PC-3 (cell line): ENCODE data around the gene NOC2L. TPM values are rescaled to one million over a fixed set of nuclear protein-coding genes. Genes with fewer than 3 reads are reported as not detected.
A peak's percentile ranks its signal among the peaks of the same experiment; 100 is the strongest.

ENCODE experiments used
- ATAC-seq: fragments of 200-7000 bp; cut with Tn5 transposase; 2 replicates; pipeline ENCODE4 v1.9.1; 2020; ENCODE audit warnings: mild to moderate bottlenecking, moderate library complexity
- BruUV-seq: library from RNA; stranded (reverse); fragments of 400-500 nt; replicated peaks from 2 replicates; lab custom pipeline; 2021; lab: Mats Ljungman, UMichigan
- CTCF ChIA-PET: fragments of 300-600 bp; sonication (Branson Sonifier 250); formaldehyde crosslinking; loops from one replicate; lab custom pipeline; 2022; ENCODE audit warnings: antibody characterized with exemption; lab: Charles Lee
- POLR2A ChIA-PET: fragments of 300-600 bp; sonication (Branson Sonifier 250); formaldehyde crosslinking; loops from one replicate; lab custom pipeline; 2022; ENCODE audit warnings: antibody characterized with exemption; ENCODE audit not compliant: unreplicated experiment; lab: Charles Lee
- DNase-seq: peaks from one replicate; pipeline ENCODE4 v3.0.0-alpha.2; 2015
- H2AFZ ChIP-seq: fragments of 300-600 bp; sonication (generic); 2 replicates; pipeline ENCODE4 v1.6.0; 2016; ENCODE audit warnings: antibody characterized with exemption, low read length
- H3F3A ChIP-seq: fragments of 300-600 bp; sonication (generic); one replicate; pipeline ENCODE4 v1.6.0; 2017; ENCODE audit warnings: antibody characterized with exemption, low read length, control low read depth, mild to moderate bottlenecking; ENCODE audit not compliant: unreplicated experiment
- H3K27ac ChIP-seq: fragments of 300-600 bp; sonication (generic); 2 replicates; pipeline ENCODE4 v1.5.1; 2016; ENCODE audit warnings: mild to moderate bottlenecking, low read length
- H3K27me3 ChIP-seq: fragments of 300-600 bp; sonication (generic); 2 replicates; pipeline ENCODE4 v1.6.1; 2016; ENCODE audit warnings: low read length, mixed read lengths
- H3K36me3 ChIP-seq: fragments of 300-600 bp; sonication (generic); 2 replicates; pipeline ENCODE4 v1.6.1; 2016; ENCODE audit warnings: low read depth, mixed run types, low read length, mixed read lengths
- H3K4me1 ChIP-seq: fragments of 300-600 bp; sonication (generic); 2 replicates; pipeline ENCODE4 v1.5.1; 2016; ENCODE audit warnings: low read length; ENCODE audit not compliant: insufficient read depth
- H3K4me2 ChIP-seq: fragments of 300-600 bp; sonication (generic); 2 replicates; pipeline ENCODE4 v1.6.0; 2016; ENCODE audit warnings: low read length
- H3K4me3 ChIP-seq: fragments of 300-600 bp; sonication (generic); 2 replicates; pipeline ENCODE4 v1.5.1; 2016; ENCODE audit warnings: mild to moderate bottlenecking, low read length, mixed read lengths
- H3K79me2 ChIP-seq: fragments of 300-600 bp; sonication (generic); 2 replicates; pipeline ENCODE4 v1.6.1; 2017; ENCODE audit warnings: low read length, mixed read lengths
- H3K9ac ChIP-seq: fragments of 300-600 bp; sonication (generic); 2 replicates; pipeline ENCODE4 v1.6.0; 2016; ENCODE audit warnings: mild to moderate bottlenecking, low read length
- H3K9me2 ChIP-seq: fragments of 300-600 bp; sonication (generic); replicated peaks from 2 replicates; pipeline ENCODE4 v1.6.1; 2016; ENCODE audit warnings: mixed run types, low read length, mixed read lengths
- H3K9me3 ChIP-seq: fragments of 300-600 bp; sonication (generic); 2 replicates; pipeline ENCODE4 v1.6.1; 2016; ENCODE audit warnings: low read length, mixed read lengths
- H4K20me1 ChIP-seq: fragments of 300-600 bp; sonication (generic); 2 replicates; pipeline ENCODE4 v1.6.1; 2016; ENCODE audit warnings: low read length, mixed read lengths
- EZH2 ChIP-seq: fragments of 300-600 bp; sonication (generic); IDR thresholded peaks from one replicate; pipeline ENCODE4 v1.6.1; 2017; ENCODE audit warnings: antibody characterized with exemption, mild to moderate bottlenecking, low read length; ENCODE audit not compliant: unreplicated experiment
- EZH2phosphoT487 ChIP-seq: fragments of 300-600 bp; sonication (generic); IDR thresholded peaks from 2 replicates; pipeline ENCODE4 v1.6.1; 2018; ENCODE audit warnings: mild to moderate bottlenecking, antibody characterized with exemption, low read length, borderline replicate concordance
- intact Hi-C: fragments of 100-400 bp; cut with micrococcal nuclease; formaldehyde crosslinking; loops from 2 replicates; pipeline ENCODE4 v1.9.0; 2023
- total RNA-seq: library from RNA; depleted of rRNA; stranded (reverse); fragments of >200 nt; gene quantifications from 2 replicates; pipeline ENCODE4 v1.2.3, GENCODE V29; 2014

Gene NOC2L
- total RNA-seq, 1 experiment from 2014 or later: 262 TPM

DNA sequence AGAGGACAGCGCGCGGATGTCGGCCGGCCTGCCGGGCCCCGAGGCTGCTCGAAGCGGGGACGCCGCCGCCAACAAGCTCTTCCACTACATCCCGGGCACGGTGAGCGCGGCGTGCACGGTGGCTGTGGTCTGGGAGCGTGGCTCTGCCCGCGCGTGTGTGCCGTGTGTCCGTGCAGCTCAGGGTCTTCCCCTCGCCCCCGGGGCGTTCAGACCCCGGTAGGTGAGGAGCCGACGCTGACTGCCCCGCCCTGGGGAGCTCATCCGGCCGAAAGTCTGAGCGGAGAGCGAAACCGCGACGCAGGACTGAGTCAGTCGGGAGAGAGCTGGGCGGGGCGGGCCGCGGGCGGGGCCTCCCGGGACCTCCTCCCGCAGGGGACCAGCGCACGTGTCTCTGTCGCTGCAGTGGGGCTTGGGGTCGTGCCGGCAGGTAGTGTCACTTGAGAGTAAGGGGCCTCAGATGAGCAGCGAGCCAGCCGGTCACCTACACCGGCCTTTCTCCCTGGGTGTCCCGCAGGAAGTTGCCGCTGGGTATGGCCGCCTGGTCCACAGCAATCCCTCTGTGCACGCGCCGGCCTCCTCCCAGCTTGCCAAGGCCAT, 7.7 kb upstream of the NOC2L start:
- H3K4me3 ChIP-seq: peak overlapping the region; percentile 79
- no peaks in the 10 kb centered on the region for H3K36me3 ChIP-seq
- peaks cover 25% of the 10 kb centered on the region for H3K4me1 ChIP-seq
- ChIA-PET POLR2A (interaction anchor here (0.6 to 1.0 kb wide), 4 partner anchors 8 to 270 kb away, joined by 3 to 6 read pairs (median 5); partner anchors contain the start of gene NOC2L), CTCF (interaction anchor here (0.5 to 1.1 kb wide), 5 partner anchors 9 to 97 kb away, joined by 3 to 14 read pairs (median 4); no protein-coding TSS in a partner anchor)
- peaks cover 15% of the 10 kb centered on the region for H3K79me2 ChIP-seq
- H3K4me2 ChIP-seq: peak overlapping the region; percentile 98
- peak overlapping the region; percentile 99 for H3K27ac ChIP-seq
- DNase-seq (peak; percentile 88), ATAC-seq (peak; percentile 79)
- H3K27me3 ChIP-seq: no peaks in the 10 kb centered on the region
- no peaks in the 10 kb centered on the region for H3F3A ChIP-seq
- no TSS peak for BruUV-seq
- H3K9ac ChIP-seq: peak overlapping the region; percentile 99
- H3K9me3 ChIP-seq: no peaks in the 10 kb centered on the region
- H4K20me1 ChIP-seq: no peaks in the 10 kb centered on the region
- TF ChIP-seq EZH2 (no peak), EZH2phosphoT487 (no peak)
- no peaks in the 10 kb centered on the region for H3K9me2 ChIP-seq
- intact Hi-C loops: no loop called here
- peak overlapping the region; percentile 43 for H2AFZ ChIP-seq

GRCh38 chr1:966135-966703, 7.2 kb upstream of the NOC2L start, which contains the start of gene PLEKHN1:
Gene PLEKHN1 (plus strand): TSS chr1:966482. CDS start chr1:966532, 50 bp downstream.
- no peaks in the 10 kb centered on the region for H3K9me3 ChIP-seq
- H4K20me1 ChIP-seq: no peaks in the 10 kb centered on the region
- no peaks in the 10 kb centered on the region for H3F3A ChIP-seq
- ATAC-seq (peak; percentile 86), DNase-seq (peak; percentile 80)
- peak within 1 kb of the TSS; percentile 99 for H3K27ac ChIP-seq
- peak within 1 kb of the TSS; percentile 99 for H3K9ac ChIP-seq
- BruUV-seq: TSS peak; percentile 80
- H3K4me2 ChIP-seq: peak within 1 kb of the TSS; percentile 98
- H3K4me1 ChIP-seq: peaks cover 28% of the 10 kb centered on the region
- H3K4me3 ChIP-seq: peak within 1 kb of the TSS; percentile 79
- POLR2A ChIA-PET: interaction anchor here (0.6 to 1.0 kb wide), 4 partner anchors 7 to 271 kb away, joined by 3 to 6 read pairs (median 5); partner anchors contain the start of gene NOC2L
- H3K9me2 ChIP-seq: no peaks in the 10 kb centered on the region
- H3K79me2 ChIP-seq: peaks cover 15% of the 10 kb centered on the region
- TF ChIP-seq EZH2: no peak
- intact Hi-C loops: no loop called here
- H3K36me3 ChIP-seq: no peaks in the 10 kb centered on the region
- peak within 1 kb of the TSS; percentile 43 for H2AFZ ChIP-seq
- CTCF ChIA-PET: interaction anchor here (0.5 to 1.1 kb wide), 5 partner anchors 10 to 98 kb away, joined by 3 to 14 read pairs (median 4); no protein-coding TSS in a partner anchor
- no peaks in the 10 kb centered on the region for H3K27me3 ChIP-seq

DNA sequence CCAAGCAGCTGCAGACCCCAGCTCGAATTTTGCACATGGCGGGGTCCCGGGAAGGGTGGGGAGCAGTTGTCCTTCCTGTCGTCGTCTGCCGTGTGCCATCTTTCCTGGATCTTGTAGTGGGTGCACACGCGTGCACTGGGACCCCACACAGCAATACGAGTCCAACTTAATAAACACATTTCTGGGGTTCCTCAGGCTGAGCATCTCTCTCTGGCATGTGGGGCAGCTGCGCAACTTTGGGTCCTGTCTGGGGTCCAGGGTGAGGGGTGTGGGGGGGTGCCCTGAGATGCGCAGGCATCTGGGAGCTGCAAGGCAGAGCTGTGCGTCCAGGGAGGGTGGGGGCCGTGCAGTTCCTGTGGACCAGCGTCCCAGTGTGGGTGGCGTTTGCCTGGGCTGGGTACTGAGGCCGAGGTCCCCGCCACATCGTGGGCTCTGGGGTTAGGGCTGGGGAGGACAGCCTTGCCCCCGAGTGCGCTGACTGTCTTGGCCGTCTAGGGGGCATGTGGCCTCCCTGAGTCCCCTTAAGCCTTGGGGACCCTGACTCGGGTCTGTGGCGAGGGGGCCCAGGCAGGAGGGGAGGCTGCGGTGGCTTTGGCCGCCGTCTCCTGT, 6.6 kb upstream of the NOC2L start:
- no peaks in the 10 kb centered on the region for H3K36me3 ChIP-seq
- H3K4me2 ChIP-seq: peak overlapping the region; percentile 98
- H3K9me3 ChIP-seq: no peaks in the 10 kb centered on the region
- ATAC-seq (peak; percentile 1), DNase-seq (no peak)
- no peak for TF ChIP-seq EZH2phosphoT487
- no peak for TF ChIP-seq EZH2
- BruUV-seq: no TSS peak
- intact Hi-C loops: no loop called here
- H4K20me1 ChIP-seq: no peaks in the 10 kb centered on the region
- peak overlapping the region; percentile 79 for H3K4me3 ChIP-seq
- H3F3A ChIP-seq: no peaks in the 10 kb centered on the region
- ChIA-PET CTCF (no interaction called here), POLR2A (no interaction called here)
- H3K27ac ChIP-seq: peak overlapping the region; percentile 99
- H3K9me2 ChIP-seq: no peaks in the 10 kb centered on the region
- peaks cover 15% of the 10 kb centered on the region for H3K79me2 ChIP-seq
- H2AFZ ChIP-seq: no peak overlapping the region
- peaks cover 29% of the 10 kb centered on the region for H3K4me1 ChIP-seq
- H3K9ac ChIP-seq: peak overlapping the region; percentile 99
- no peaks in the 10 kb centered on the region for H3K27me3 ChIP-seq
